GM11168 (cell line): ENCODE results near the gene CHN2.
"Not testable (repeated sequence)": the region's sequence is repeated elsewhere in the genome, so short reads cannot be mapped to it uniquely, and the experiment has no call there.

ENCODE experiments used
- in situ Hi-C: fragments of 300-500 bp; cut with MboI; formaldehyde crosslinking; loops from one replicate; pipeline ENCODE4 v1.12.0; 2022; ENCODE audit warnings: low sequenced_read_pairs; ENCODE audit not compliant: unreplicated experiment

CHN2 gene

DNA sequence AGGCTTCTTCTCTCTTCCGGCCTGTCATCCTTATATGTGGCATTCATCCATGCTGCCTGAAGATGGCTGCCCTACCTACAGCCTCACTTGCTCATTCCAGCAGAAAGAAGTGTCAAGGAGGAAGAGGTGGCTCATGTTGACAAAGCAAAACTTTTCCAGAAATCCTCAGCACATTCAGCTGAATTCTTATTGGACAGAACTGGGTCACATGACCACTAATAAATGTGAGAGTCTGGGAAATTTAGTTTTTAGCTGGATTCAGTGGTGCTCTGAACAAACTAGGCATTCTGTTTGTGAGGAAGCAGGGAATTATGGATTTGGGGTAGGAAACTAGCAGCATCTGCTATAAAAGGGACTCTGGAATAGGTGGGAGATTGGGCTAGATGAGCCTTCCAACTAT lies 58.6 kb downstream of the CHN2 start:
- in situ Hi-C loops, result no loop called here

DNA sequence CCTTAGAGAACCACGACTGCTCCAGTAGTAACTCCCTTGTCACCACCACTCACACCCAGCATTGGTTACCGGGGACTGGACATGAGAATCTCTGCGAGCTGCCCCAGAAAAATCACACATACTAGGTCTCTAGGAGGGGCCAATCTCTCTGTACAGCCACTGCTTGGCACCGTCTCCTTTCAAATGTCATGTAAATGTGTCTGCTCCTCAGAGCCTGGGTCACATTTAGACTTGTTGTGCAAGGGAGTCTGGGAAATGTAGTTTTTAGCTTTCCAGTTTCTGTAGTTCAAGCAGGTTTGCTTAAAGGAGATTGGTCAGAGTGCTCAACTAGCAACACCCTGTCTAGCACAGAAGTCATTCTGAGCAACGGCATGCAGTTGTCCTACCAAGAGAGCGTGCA lies 60.0 kb downstream of the CHN2 start:
- in situ Hi-C loops, result no loop called here

DNA sequence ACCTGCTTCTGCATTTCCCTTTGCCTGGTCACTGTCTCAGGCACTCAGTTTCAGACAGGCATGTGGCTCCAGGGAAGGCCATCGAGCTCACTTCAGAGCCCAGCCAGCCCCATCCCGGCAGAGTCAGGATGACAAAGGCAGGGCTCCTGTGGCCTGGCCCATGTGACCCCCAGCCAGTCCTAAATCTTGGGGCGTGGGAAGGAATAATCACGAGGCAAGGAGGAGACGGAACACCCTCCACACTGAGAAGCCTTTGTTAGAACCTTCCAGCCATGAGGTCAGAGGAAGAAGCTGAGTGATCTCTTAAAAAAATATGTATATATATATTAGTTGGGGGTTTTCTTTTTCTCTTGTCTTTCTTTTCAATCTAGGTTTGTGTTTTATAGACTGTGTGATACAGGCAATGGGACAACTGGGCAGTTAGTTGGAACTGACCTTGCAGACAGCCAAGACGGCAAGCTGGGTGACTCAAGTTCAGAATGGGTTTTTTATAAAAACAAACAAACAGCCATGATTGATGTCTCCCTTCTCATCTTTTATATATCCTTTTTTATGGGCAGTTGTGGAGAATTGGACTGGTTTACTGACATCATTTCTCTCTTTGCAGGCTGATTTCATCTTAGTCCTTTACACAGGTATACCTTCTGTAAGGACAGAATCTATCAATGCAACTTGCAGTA lies 60.8 kb downstream of the CHN2 start:
- in situ Hi-C loops, result no loop called here

DNA sequence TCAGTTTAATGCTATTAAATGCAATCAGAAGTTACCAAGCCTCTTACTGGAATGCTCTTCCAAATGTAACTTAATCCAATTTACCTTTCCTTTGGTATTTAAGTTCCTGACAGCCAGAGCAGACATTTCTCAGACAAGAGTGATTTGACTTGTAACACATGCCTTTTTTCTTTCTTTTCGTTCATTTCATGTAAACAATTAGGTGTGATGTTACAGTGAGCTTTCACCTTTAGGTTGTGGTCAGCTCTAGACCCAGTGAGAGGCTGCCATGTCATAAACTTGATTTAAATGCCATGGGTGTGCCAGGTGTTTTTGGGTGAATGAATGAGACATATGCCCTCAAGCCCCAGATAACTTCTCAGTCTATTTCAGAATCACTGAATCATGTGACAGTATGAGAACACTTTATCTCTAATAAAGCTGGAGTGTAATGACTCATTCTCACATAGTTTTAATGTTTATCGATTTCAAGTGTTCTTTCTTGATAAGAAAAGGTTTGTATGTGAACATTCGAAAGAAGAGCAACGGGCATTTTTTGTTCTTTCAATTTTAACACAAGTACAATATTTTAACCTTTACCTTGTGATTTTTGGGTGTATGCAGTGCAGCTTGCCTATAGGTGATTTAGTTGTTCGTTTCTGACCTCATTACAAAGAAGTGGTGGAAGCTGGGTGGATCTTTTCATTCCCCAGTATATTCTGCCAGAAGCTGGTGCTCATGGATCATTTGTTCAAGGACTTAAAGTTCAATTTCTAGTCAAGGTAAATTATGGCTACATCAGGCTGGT lies 61.5 kb downstream of the CHN2 start:
- in situ Hi-C loops, result no loop called here

DNA sequence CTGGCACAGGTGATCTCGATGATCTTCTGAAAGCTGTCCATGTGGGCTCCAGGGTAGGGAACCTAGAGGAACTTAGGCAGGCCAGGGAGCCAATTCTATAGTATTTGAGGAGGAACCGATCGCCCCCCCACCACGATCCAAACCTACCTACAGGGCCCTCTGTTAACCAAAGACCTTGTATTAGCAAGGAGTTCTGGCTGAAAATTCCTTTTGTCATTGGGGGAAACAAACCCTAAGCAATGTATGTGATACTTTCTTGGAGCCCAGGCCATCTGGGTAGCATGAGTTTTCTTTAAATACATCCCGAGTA lies 62.1 kb downstream of the CHN2 start:
- in situ Hi-C loops, result no loop called here

DNA sequence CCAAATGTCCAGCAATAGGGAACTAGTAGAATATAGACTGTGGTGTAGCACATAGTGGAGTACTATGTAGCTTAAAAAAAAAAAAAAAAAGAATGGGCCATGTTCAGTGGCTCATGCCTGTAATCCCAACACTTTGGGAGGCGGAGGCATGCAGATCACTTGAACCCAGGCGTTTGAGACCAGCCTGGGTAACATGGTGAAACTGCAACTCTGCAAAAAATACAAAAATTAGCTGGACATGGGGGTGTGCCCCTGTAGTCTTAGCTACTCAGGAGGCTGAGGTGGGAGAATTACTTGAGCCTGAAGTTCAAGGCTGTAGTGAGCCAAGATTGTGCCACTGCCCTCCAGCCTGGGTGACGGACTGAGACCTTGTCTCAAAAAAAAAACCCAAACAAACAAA lies 64.4 kb downstream of the CHN2 start:
- in situ Hi-C loops, result no loop called here

DNA sequence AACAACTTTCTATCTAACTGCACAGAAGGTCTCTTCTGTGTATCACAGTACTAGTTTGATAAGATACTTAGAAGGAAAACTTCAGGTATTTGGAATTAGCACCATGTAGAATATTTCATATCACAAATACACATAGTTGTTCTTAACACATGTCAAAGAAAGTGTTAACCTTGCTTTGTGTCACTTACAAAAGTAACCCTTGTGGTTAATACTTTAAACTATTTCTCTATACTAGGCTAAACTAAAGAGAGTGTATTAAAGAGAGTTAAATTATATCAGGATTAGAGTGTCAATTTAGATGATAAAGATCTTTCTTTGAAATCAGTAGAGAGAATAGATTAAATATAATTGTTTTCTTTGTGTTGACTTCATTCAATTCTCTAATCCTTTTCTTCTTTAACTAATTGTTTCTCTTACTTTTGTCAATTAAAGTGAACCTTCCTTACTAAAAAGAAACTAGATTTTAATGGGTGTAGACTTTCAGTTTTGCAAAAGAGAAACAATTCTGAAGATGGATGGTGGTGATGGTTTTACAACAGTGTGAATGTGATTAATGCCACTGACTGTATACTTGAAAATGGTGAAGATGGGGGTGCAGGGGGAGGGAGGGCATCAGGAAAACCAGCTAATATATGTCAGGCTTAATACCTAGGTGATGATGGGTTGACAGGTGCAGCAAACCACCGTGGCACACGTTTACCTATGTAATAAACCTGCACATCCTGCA lies 67.8 kb downstream of the CHN2 start:
- in situ Hi-C loops, result no loop called here

DNA sequence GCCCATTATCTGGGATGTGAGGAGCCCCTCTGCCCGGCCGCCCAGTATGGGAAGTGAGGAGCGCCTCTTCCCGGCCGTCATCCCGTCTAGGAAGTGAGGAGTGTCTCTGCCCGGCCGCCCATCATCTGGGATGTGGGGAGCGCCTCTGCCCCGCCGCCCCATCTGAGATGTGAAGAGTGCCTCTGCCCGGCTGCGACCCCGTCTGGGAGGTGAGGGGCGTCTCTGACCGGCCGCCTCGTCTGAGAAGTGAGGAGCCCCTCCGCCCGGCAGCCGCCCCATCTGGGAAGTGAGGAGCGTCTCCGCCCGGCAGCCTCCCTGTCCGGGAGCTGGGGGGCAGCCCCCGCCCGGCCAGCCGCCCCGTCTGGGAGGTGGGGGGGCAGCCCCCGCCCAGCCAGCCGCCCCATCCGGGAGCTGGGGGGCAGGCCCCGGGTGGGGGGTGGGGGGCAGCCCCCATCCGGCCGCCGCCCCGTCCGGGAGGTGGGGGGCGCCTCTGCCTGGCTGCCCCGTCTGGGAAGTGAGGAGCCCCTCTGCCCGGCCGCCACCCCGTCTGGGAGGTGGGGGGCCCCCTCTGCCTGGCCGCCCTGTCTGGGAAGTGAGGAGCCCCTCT lies 69.1 kb downstream of the CHN2 start:
- in situ Hi-C loops, result not testable (repeated sequence)

DNA sequence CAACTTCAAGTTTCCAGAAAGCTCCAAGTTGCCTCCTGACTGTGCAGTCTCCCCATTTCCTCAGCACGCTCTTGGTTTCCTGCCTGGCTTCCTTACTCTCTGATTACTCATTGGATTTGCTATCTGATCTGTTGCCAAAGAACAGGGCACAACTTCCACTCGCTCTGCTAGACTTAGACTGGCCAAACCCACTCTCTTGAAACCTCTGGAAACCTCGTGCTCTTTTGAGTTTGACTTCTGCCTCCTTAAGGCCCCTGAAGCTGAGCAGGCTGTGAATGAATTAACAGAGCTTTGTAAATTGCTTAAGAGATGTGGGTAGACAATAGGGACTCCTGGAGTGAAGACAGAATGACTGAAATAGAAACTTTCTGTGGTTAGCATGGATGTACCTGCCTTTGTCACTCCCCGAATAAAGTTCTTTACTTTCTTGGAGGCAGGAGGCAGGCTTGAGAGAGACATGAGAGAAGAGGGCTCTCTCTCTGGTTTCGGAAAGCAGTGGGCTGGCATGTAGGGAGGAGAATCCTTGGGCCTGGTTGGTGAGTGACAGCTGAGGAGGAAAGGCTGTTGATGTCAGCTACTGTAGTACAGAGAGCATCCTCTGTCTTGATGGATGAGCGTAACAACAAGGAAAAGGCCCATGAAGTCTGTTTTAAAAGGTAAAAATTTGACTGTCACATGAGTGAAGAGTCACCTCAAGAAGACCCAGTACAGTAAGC lies 70.8 kb downstream of the CHN2 start:
- in situ Hi-C loops, result no loop called here

DNA sequence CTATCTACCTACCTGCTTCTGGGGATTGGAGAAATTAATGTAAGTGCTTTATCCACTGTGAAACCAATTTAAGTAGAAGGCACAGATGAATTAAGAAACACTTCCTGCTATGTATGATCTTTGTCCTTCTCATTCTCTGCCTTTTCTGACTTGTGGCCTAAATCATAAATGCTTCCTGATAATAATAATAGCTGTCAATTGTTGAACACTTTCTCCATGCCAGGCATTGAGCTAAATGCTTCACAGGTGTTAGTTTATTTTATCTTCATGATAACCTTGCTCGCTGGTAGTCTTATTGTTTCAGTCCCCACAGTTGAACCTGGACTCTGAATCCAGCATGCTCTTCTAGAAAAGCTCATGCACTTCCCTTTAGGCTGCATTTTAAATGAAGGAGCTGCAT lies 75.4 kb downstream of the CHN2 start:
- in situ Hi-C loops, result no loop called here

DNA sequence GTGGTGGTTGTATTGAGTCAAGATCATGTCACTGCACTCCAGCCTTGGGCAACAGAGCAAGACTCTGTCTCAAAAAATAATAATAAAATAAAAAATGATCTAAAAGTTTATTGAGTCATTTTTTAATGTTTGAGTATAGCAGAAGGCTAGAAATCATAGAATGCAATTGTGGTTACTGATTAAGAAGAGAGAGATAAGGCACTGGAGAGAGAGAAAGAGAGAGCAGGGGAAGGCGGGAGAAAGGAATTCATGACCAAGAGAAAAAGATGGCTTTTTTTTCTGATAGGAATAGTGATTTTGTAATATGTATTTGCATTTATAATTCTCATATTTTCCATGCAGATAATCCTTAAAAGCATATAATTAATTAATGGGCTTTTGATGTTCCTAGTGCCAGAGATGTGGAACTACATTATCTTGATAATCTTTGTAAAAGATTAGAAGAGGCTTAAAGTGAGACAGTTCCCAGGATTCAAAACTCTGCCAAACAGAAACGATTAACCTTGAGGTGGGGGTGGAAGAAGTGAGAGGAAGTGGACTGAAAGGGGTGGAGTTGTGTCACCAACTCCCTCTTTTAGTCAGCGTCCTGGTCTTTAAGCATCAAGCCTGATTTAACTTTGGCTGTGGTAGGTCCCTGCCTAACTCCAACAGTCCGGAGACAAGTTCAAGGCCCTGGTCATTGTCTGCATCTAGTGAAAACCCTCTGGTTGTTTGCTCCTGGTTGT lies 76.2 kb downstream of the CHN2 start:
- in situ Hi-C loops, result no loop called here

DNA sequence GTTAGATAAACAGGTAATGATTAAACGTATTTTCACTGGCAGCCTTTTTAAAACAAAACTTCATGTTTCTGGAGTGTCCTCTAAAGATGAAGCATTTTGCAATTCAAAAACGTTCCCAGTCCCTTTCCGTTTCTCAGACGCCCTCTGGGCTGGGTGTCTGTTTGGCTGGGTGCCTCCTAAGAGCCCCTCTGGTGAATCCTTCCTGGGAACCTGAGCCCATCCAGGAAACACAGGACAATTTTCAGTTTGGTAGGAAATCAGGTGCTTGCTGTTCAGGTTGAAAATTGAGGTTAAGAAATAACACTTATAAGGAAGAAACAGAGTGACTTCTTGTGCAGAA lies 76.7 kb downstream of the CHN2 start:
- in situ Hi-C loops, result no loop called here

DNA sequence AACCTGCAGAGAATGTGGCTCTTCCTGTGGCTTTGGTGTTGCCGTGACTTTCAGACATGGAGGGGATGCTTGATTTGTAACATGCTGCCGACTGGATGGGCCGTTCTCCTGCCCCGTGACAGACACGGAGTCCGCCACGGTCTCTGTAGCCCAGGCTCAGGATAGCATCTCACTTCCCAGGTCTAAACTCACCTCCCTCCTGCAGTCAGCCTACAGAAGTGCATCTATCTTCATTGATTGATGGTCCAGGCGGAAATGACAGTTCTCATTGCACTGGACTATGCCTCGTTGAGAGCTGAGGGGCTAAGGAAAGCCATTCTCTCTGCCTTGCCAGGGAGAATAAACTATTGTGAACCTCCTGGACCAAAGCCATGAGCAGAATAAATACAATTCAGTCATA lies 77.5 kb downstream of the CHN2 start:
- in situ Hi-C loops, result no loop called here

DNA sequence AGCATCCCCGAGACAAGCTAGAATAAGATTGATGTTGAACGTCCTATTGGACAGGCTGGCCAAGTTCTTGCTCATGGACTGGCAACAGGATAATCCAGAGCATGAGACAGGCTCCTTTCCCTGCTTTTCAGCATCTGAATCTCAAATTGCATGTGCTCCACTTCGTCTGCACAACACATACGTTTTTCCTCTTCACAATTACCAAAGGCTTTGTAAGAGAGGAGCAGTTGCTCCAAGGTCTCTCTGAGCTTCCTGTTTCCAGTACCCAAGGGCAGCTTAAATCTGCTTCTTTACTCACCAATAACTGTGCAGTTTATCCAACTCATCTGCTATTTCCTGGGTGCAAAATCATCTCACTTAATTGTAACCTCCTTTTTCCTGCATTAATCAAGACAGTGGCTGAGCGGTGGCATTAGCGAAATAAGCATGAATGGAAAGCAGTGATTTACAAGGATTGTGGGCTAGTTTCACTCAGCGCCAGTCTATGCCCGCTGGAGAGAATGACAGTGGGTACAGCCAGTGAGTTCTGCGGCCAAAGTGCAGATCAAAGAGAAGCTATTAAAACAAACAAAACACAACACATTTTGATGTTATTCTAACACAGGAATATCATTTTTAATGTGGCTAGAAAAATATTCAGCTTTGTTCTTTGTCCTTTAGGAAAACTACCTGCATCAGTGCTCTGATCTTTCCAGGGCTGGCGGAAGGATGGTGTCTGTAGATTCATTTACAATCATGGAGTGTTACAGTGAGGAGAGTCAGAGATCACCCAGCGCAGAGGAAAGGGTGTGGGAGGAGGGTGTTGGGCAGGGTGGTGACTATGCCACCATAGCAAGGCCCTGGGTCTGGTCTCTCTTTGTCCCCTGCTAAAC lies 79.8 kb downstream of the CHN2 start:
- in situ Hi-C loops, result no loop called here

DNA sequence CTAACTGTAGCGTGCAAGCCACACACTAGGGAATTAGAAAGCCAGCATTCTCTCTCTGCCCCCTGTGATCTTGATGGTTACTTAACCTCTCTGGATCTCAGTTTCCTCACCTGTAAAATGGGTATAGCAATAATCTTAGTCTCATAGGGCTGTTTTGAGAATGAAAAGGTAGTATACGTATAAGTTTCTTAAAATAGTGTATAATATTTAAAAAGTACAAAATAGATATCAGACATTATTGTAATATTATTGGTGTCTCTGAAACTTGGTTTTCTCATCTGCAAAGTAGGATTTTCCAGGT lies 80.4 kb downstream of the CHN2 start:
- in situ Hi-C loops, result no loop called here

DNA sequence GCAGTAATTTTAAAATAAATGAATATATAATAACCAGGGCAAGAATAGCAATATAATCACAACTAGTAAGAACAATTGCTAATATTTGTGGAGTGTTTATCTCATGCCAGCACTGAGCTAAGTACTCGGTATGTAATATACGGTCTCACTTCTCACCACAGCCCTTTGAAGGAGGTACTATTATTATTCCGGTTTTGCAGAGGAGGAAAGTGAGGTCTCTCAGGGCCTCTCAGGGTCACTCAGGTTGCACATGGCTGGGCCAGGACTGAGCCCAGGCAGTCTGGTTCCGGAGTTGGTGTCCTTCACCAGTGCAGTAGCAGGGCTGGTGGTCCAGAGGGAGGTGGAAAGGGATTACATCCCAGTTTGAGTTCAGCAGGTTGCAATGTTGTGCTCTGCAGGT lies 80.9 kb downstream of the CHN2 start:
- in situ Hi-C loops, result no loop called here

DNA sequence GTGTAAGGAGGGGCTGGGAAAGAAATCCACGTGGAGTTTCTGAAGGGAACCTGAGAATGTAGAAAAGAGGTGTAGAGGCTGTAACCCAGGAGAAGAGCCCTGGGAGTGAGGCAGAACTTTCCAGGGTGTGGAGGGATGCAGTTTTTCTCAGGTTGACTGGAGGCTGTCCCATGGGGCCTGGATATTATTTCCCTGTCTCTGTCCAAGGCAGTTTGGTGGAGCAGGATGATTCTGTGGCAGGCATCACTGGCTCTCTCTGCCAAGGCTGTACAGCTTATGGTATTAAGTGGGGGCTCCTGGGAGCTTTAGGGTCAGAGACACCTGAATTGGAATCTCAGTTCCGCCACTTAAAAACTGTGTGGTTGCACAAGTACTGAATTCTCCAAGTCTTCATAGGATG lies 81.6 kb downstream of the CHN2 start:
- in situ Hi-C loops, result no loop called here

DNA sequence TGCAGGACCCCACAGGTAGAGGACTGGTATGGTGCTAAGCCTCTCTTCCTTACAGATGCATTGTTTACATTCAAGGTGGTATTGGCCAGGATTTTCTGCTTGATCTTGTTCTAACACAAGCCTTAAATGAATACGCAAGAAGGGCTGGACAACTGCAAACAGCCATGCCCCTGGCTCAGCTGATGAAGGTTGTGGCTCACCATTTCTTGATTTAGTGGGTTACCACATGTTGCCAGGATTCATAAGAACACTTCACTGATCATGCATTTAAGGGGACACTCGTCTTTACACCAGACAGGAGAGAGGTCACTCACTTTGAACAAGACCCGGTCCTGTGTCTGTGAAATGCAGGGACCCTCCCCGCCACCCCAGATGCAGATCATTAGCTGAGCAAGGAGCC lies 82.2 kb downstream of the CHN2 start:
- in situ Hi-C loops, result no loop called here

DNA sequence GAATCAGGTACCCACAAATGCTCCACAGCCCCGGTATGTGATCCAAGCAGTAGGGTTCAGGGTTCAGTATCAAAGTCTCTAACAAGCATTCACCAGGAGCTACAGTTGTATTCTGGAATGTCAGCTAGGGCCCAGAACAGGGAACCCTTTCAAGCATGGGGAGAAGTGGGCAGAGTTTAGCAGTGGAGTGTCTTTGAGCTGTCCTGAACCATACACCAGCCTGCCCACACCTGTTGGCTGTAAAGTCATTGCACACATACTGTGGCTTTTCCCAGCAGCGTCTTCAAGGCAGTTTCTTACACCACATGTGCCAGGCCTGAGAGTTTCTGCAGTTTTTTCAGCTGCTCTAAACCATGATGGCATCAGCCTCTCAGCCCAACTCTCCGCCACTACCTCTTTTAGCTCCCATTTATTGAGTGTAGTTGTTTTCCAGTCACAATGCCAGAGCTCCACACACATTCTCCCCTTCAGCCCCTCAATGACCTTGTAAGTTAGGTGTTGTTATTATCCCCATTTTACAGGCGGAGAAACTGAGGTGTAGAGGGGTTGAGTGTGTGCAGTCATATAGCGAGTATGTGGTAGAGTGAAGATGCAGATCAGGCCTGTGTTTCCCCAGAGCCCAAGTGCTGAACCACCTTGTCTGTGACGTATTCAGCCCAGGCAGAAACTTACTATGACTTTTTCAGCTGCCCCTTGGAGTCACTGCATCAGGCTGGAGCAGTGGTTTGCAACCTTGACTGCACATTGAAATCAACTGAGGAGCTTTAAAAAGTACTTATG lies 83.1 kb downstream of the CHN2 start:
- in situ Hi-C loops, result no loop called here
